Suprapubic skin (tissue), 4 donors: ENCODE measurements around the gene CABP4. TPM values are rescaled to one million over a fixed set of nuclear protein-coding genes. Genes with fewer than 3 reads are reported as not detected.
A peak's percentile ranks its signal among the peaks of the same experiment; 100 is the strongest.

Source experiments
- DNase-seq, 2 donors: peaks; one replicate each; pipeline ENCODE4 v3.0.0-alpha.2; 2019; ENCODE audit warnings: low spot score in 2 of 2
- H3K27ac ChIP-seq: fragments of 200-600 bp; sonication (generic); one replicate; pipeline ENCODE4 v1.5.1; 2019
- H3K27me3 ChIP-seq: fragments of 200-600 bp; sonication (generic); one replicate; pipeline ENCODE4 v1.5.1; 2019
- H3K36me3 ChIP-seq: fragments of 200-600 bp; sonication (generic); one replicate; pipeline ENCODE4 v1.5.1; 2019
- H3K4me1 ChIP-seq: fragments of 200-600 bp; sonication (generic); one replicate; pipeline ENCODE4 v1.5.1; 2019
- H3K4me3 ChIP-seq: fragments of 200-600 bp; sonication (generic); one replicate; pipeline ENCODE4 v1.5.1; 2019; ENCODE audit warnings: mild to moderate bottlenecking
- H3K9me3 ChIP-seq: fragments of 200-600 bp; sonication (generic); one replicate; pipeline ENCODE4 v1.5.1; 2019
- CTCF ChIP-seq, 2 donors: fragments of 200-600 bp in 1 of 2; fragments of 450-650 bp in 1 of 2; sonication (generic) in 1 of 2; IDR thresholded peaks; one replicate each; pipeline ENCODE4 v1.5.1; 2016 to 2019; ENCODE audit warnings: antibody characterized with exemption in 2 of 2, mild to moderate bottlenecking in 1 of 2, moderate library complexity in 1 of 2
- EP300 ChIP-seq: sonication (generic); formaldehyde crosslinking; IDR thresholded peaks from one replicate; pipeline ENCODE4 v1.6.1; 2017; ENCODE audit warnings: antibody characterized with exemption
- POLR2A ChIP-seq, 2 donors: fragments of 450-650 bp; IDR thresholded peaks; one replicate each; pipeline ENCODE4 v1.6.1; 2017; ENCODE audit warnings: antibody characterized with exemption in 2 of 2, mild to moderate bottlenecking in 2 of 2, moderate library complexity in 2 of 2
- POLR2AphosphoS5 ChIP-seq, 3 donors: sonication (generic); formaldehyde crosslinking; IDR thresholded peaks; one replicate each; pipeline ENCODE4 v1.6.1; 2017; ENCODE audit warnings: antibody characterized with exemption in 3 of 3
- WGBS: methylation state at CpG from one replicate; pipeline ENCODE4 v1.1.5; 2018; 5-methylcytosine and 5-hydroxymethylcytosine counted together
- total RNA-seq, 4 donors: library from RNA; depleted of rRNA; stranded (reverse); fragments of >200 nt; gene quantifications; one replicate each; pipeline ENCODE4 v1.1.0, GENCODE V29; 2016

Gene CABP4
- total RNA-seq, 4 donors from 2014 or later, result 0.38 to 2.5 (median 0.72) TPM; not detected in 1

- H3K36me3 ChIP-seq, result no peaks in the 10 kb centered on the region
- peaks cover 24% of the 10 kb centered on the region for H3K27me3 ChIP-seq
- H3K27ac ChIP-seq, result no peak within 1 kb of the TSS
- H3K4me3 ChIP-seq, result peak within 1 kb of the TSS; percentile 42
- H3K4me1 ChIP-seq, result peaks cover 59% of the 10 kb centered on the region
- DNase-seq, result no peak
- 20% methylated on average over 4 of the region's 67 CpGs for WGBS
- H3K9me3 ChIP-seq, result no peaks in the 10 kb centered on the region
- TF ChIP-seq POLR2A (IDR thresholded peaks at IDR 0.05) (no peak), CTCF (IDR thresholded peaks at IDR 0.05) (no peak), EP300 (no peak), POLR2AphosphoS5 (IDR thresholded peaks at IDR 0.05) (no peak)
Measured at GRCh38 chr11:67415501-67416304, 39.5 kb upstream of the CABP4 start, which contains the start of gene CARNS1. Gene CARNS1, plus strand, starts transcription at chr11:67415678. Its CDS starts 522 bp downstream, at chr11:67416200.

GRCh38 chr11:67416416-67417335, 38.5 kb upstream of the CABP4 start:
- Histone ChIP-seq H3K27ac (no peak overlapping the region), H3K9me3 (no peaks in the 10 kb centered on the region), H3K36me3 (no peaks in the 10 kb centered on the region), H3K4me3 (no peak overlapping the region), H3K4me1 (peaks cover 65% of the 10 kb centered on the region), H3K27me3 (peaks cover 16% of the 10 kb centered on the region)
- no peak for TF ChIP-seq CTCF (IDR thresholded peaks at IDR 0.05)
- TF ChIP-seq POLR2AphosphoS5 (IDR thresholded peaks at IDR 0.05), result no peak
- no peak for TF ChIP-seq EP300
- WGBS, result 31% methylated on average over 10 of the region's 21 CpGs
- DNase-seq, result no peak

GRCh38 chr11:67417425-67417824, 37.7 kb upstream of the CABP4 start:
- DNase-seq, result no peak
- no peak overlapping the region for H3K27ac ChIP-seq

GRCh38 chr11:67418476-67419281, 36.5 kb upstream of the CABP4 start:
- TF ChIP-seq POLR2AphosphoS5 (IDR thresholded peaks at IDR 0.05), result no peak
- no peak for TF ChIP-seq CTCF (IDR thresholded peaks at IDR 0.05)
- TF ChIP-seq POLR2A (IDR thresholded peaks at IDR 0.05), result no peak
- no peak for TF ChIP-seq EP300

More at GRCh38 chr11:67417425-67417824, 37.7 kb upstream of the CABP4 start:
- Histone ChIP-seq H3K9me3 (no peaks in the 10 kb centered on the region), H3K4me3 (no peak overlapping the region), H3K4me1 (peaks cover 67% of the 10 kb centered on the region), H3K36me3 (no peaks in the 10 kb centered on the region), H3K27me3 (peaks cover 8% of the 10 kb centered on the region)
- no CpG with 5 or more reads among the region's 12 CpGs for WGBS
- TF ChIP-seq EP300, result no peak
- TF ChIP-seq CTCF (IDR thresholded peaks at IDR 0.05), result no peak
- no peak for TF ChIP-seq POLR2AphosphoS5 (IDR thresholded peaks at IDR 0.05)
- no peak for TF ChIP-seq POLR2A (IDR thresholded peaks at IDR 0.05)

More at GRCh38 chr11:67418476-67419281, 36.5 kb upstream of the CABP4 start:
- Histone ChIP-seq H3K9me3 (no peaks in the 10 kb centered on the region), H3K27ac (peak overlapping the region; percentile 38), H3K36me3 (no peaks in the 10 kb centered on the region), H3K4me3 (no peak overlapping the region), H3K4me1 (peaks cover 70% of the 10 kb centered on the region), H3K27me3 (peaks cover 5% of the 10 kb centered on the region)
- no peak for DNase-seq
- WGBS, result 27% methylated on average over 20 of the region's 26 CpGs
